Panc1 (cell line): Measurements from ENCODE around the gene DSCAML1.

Experiments
- POLR2AphosphoS5 ChIP-seq: IDR thresholded peaks from 2 replicates; pipeline ENCODE4 v1.6.1; 2012; ENCODE audit warnings: mild to moderate bottlenecking, low read depth, low read length, moderate library complexity
- SIN3A ChIP-seq: IDR thresholded peaks from 2 replicates; pipeline ENCODE4 v1.6.1; 2012; ENCODE audit warnings: low read depth, mild to moderate bottlenecking, low read length, moderate library complexity, borderline replicate concordance; ENCODE audit not compliant: insufficient read depth
- TCF7L2 ChIP-seq: IDR thresholded peaks from 2 replicates; pipeline ENCODE4 v1.6.1; 2011; ENCODE audit warnings: mild to moderate bottlenecking, low read depth, low read length, inconsistent platforms
- TF ChIP-seq, protein P1 (sequence below): fragments of 450-650 bp; IDR thresholded peaks from 2 replicates; pipeline ENCODE4 v1.5.1; 2017; ENCODE audit warnings: mild to moderate bottlenecking

DNA sequence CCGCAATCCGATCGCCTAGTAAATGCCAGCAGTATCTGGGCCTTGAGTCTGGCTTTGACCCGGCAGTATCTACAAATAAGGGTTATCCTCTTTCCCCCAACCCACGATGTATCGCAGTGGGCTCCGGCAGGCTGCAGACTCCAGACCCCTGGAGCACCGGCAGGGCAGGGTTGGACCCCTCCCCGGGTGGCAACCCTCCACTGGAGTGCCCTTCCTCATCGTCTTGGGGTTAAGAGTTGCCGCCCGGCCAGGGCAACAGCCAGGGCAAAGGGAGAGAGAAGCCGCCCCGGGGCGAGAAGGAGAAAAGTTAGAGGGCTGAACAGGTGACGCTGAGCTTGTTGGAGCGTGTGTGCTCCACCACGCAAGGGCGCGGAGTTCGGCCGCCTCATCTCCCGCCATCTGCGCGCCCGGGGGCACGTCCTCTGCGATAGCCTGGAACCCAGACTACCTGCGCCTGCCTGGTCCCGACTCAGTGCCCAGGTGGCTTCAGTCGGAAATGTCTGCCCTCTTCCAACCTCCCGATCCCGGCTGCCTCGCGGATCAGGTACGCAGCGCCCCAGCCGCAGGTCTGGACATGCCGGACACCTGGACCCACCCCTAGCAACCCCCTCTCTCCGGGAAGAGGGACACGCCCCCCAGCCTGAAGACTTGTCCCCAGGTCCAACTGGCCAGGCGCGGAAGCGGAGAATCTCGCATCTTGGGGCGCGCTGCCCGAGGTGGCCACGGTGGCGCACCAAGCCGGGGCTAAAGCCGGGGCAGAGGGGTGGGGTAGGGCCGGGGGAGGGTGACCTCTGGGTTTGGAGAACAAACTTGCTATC is 1.2 kb downstream of the DSCAML1 start:
- TF ChIP-seq POLR2AphosphoS5 (no peak), TCF7L2 (no peak), SIN3A (no peak)
- TF ChIP-seq, protein P1, sequence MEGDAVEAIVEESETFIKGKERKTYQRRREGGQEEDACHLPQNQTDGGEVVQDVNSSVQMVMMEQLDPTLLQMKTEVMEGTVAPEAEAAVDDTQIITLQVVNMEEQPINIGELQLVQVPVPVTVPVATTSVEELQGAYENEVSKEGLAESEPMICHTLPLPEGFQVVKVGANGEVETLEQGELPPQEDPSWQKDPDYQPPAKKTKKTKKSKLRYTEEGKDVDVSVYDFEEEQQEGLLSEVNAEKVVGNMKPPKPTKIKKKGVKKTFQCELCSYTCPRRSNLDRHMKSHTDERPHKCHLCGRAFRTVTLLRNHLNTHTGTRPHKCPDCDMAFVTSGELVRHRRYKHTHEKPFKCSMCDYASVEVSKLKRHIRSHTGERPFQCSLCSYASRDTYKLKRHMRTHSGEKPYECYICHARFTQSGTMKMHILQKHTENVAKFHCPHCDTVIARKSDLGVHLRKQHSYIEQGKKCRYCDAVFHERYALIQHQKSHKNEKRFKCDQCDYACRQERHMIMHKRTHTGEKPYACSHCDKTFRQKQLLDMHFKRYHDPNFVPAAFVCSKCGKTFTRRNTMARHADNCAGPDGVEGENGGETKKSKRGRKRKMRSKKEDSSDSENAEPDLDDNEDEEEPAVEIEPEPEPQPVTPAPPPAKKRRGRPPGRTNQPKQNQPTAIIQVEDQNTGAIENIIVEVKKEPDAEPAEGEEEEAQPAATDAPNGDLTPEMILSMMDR: no peak
